CD14-positive monocyte (primary cell): ENCODE data around the gene MAIP1. TPM values are rescaled to one million over a fixed set of nuclear protein-coding genes. Genes with fewer than 3 reads are reported as not detected.
A peak's percentile ranks its signal among the peaks of the same experiment; 100 is the strongest.

Source experiments
- DNase-seq, 3 donors: peaks; one replicate each; pipeline ENCODE4 v3.0.0-alpha.2; 2011 to 2022
- H2AFZ ChIP-seq: 2 replicates; pipeline ENCODE4 v1.6.0; 2012; ENCODE audit warnings: mild to moderate bottlenecking, low read depth, low read length, inconsistent platforms; ENCODE audit not compliant: insufficient read depth, poor library complexity, severe bottlenecking
- H3K27ac ChIP-seq, 2 donors: 1 replicate in 1 of 2; 2 replicates in 1 of 2; pipeline ENCODE4 v1.5.1; 2012 to 2013; ENCODE audit warnings: low read length in 2 of 2, control low read depth in 1 of 2, inconsistent platforms in 1 of 2, low read depth in 1 of 2, mild to moderate bottlenecking in 1 of 2
- H3K27me3 ChIP-seq, 2 donors: one replicate each; pipeline versions ENCODE4 v1.6.0 to v1.6.1; 2011 to 2013; ENCODE audit warnings: low read length in 2 of 2; ENCODE audit not compliant: control insufficient read depth in 2 of 2, insufficient read depth in 2 of 2
- H3K36me3 ChIP-seq, 2 donors: replicated peaks in 1 of 2; 1 replicate in 1 of 2; 2 replicates in 1 of 2; pipeline versions ENCODE4 v1.5.1 to v1.6.1; 2012 to 2013; ENCODE audit warnings: low read length in 2 of 2, control low read depth in 1 of 2, inconsistent platforms in 1 of 2, mild to moderate bottlenecking in 1 of 2; ENCODE audit not compliant: insufficient read depth in 2 of 2, control insufficient read depth in 1 of 2
- H3K4me1 ChIP-seq, 2 donors: 1 replicate in 1 of 2; 2 replicates in 1 of 2; pipeline versions ENCODE4 v1.5.1 to v1.6.1; 2012 to 2013; ENCODE audit warnings: low read length in 2 of 2, control low read depth in 1 of 2, inconsistent platforms in 1 of 2, mild to moderate bottlenecking in 1 of 2, moderate library complexity in 1 of 2; ENCODE audit not compliant: insufficient read depth in 2 of 2, control insufficient read depth in 1 of 2
- H3K4me2 ChIP-seq: replicated peaks from 2 replicates; pipeline ENCODE3; 2012; ENCODE audit warnings: low read length, moderate library complexity, mild to moderate bottlenecking; ENCODE audit not compliant: poor library complexity, severe bottlenecking; ENCODE audit errors: extremely low read depth
- H3K4me3 ChIP-seq, 3 experiments: fragments of 200-600 bp in 1 of 3; sonication (generic) in 1 of 3; replicated peaks in 1 of 3; 1 replicate in 2 of 3; 2 replicates in 1 of 3; pipeline ENCODE4 v1.5.1; 2011 to 2013; ENCODE audit warnings: low read length in 3 of 3, mild to moderate bottlenecking in 3 of 3, control low read depth in 2 of 3, low read depth in 2 of 3, inconsistent platforms in 1 of 3, moderate library complexity in 1 of 3
- H3K79me2 ChIP-seq: 2 replicates; pipeline ENCODE4 v1.6.0; 2012; ENCODE audit warnings: mild to moderate bottlenecking, control low read depth, inconsistent platforms, low read length, moderate library complexity; ENCODE audit not compliant: insufficient read depth
- H3K9ac ChIP-seq: 2 replicates; pipeline ENCODE4 v1.6.0; 2017; ENCODE audit warnings: low read length, mild to moderate bottlenecking; ENCODE audit not compliant: insufficient read depth, poor library complexity, severe bottlenecking
- H3K9me3 ChIP-seq, 2 donors: replicated peaks in 1 of 2; 1 replicate in 1 of 2; 2 replicates in 1 of 2; pipeline versions ENCODE4 v1.5.1 to v1.6.1; 2012 to 2013; ENCODE audit warnings: low read length in 2 of 2, control low read depth in 1 of 2; ENCODE audit not compliant: control insufficient read depth in 1 of 2, insufficient read depth in 1 of 2
- H4K20me1 ChIP-seq: 2 replicates; pipeline ENCODE4 v1.6.0; 2012; ENCODE audit warnings: mild to moderate bottlenecking, low read length, control low read depth, moderate library complexity; ENCODE audit not compliant: insufficient read depth
- H3K27ac Mint-ChIP-seq, 7 donors: one replicate each; pipeline ENCODE4 v1.8.0; 2020; ENCODE audit warnings: mild to moderate bottlenecking in 7 of 7, mixed read lengths in 7 of 7, moderate library complexity in 6 of 7, inconsistent platforms in 2 of 7
- H3K27me3 Mint-ChIP-seq, 3 donors: one replicate each; pipeline ENCODE4 v1.8.0; 2021 to 2022; ENCODE audit warnings: low read depth in 3 of 3, mild to moderate bottlenecking in 3 of 3, mixed read lengths in 3 of 3, moderate library complexity in 3 of 3, inconsistent platforms in 1 of 3
- H3K36me3 Mint-ChIP-seq, 2 donors: one replicate each; pipeline ENCODE4 v1.8.0; 2020; ENCODE audit warnings: mixed read lengths in 2 of 2, inconsistent platforms in 1 of 2, mild to moderate bottlenecking in 1 of 2
- H3K4me1 Mint-ChIP-seq: one replicate; pipeline ENCODE4 v1.8.0; 2020; ENCODE audit warnings: mild to moderate bottlenecking, mixed read lengths
- H3K4me3 Mint-ChIP-seq, 2 donors: one replicate each; pipeline ENCODE4 v1.8.0; 2020; ENCODE audit warnings: mild to moderate bottlenecking in 2 of 2, mixed read lengths in 2 of 2, moderate library complexity in 1 of 2
- H3K9me3 Mint-ChIP-seq, 7 donors: one replicate each; pipeline ENCODE4 v1.8.0; 2020 to 2022; ENCODE audit warnings: mixed read lengths in 7 of 7, mild to moderate bottlenecking in 6 of 7, moderate library complexity in 6 of 7, inconsistent platforms in 2 of 7
- CTCF ChIP-seq: fragments of 200-600 bp; IDR thresholded peaks from one replicate; pipeline ENCODE4 v1.8.0; 2022; ENCODE audit warnings: antibody characterized with exemption, mild to moderate bottlenecking
- WGBS: methylation state at CpG from one replicate; pipeline ENCODE4 v1.1.5; 2013; ENCODE audit warnings: missing lambda C conversion rate; ENCODE audit not compliant: insufficient coverage; 5-methylcytosine and 5-hydroxymethylcytosine counted together
- intact Hi-C, 2 donors: fragments of 100-400 bp; cut with micrococcal nuclease; formaldehyde crosslinking; loops; one replicate each; pipeline versions ENCODE4 v1.15.0 to v1.15.1; 2023
- polyA plus RNA-seq, 3 donors: library from polyadenylated mRNA; depleted of rRNA in 1 of 3; unstranded in 2 of 3; stranded (reverse) in 1 of 3; fragments of 300-500 nt in 2 of 3; fragments of >200 nt in 1 of 3; fragmentation: Illumina TruSeq in 2 of 3; gene quantifications; 1 replicate in 2 of 3; 2 replicates in 1 of 3; pipeline ENCODE4 v1.2.3, GENCODE V29; 2012 to 2021

Gene MAIP1
- polyA plus RNA-seq, 3 donors, result 2.6 to 13.3 (median 7.6) TPM

- peaks cover 2 to 4% (median 2%) of the 10 kb centered on the region in 3 donors for H3K27me3 Mint-ChIP-seq
- no CpG with 5 or more reads among the region's 5 CpGs for WGBS
- Histone ChIP-seq H3K9ac (no peak overlapping the region), H3K9me3 (no peaks in the 10 kb centered on the region), H3K4me2 (no peak overlapping the region), H2AFZ (peak overlapping the region; percentile 19), H3K27me3 (no peaks in the 10 kb centered on the region), H3K79me2 (no peaks in the 10 kb centered on the region), H3K4me3 (no peak overlapping the region), H3K4me1 (no peaks in the 10 kb centered on the region), H3K27ac (no peak overlapping the region), H4K20me1 (no peaks in the 10 kb centered on the region), H3K36me3 (no peaks in the 10 kb centered on the region)
- intact Hi-C loops, result no loop called here
- H3K4me3 Mint-ChIP-seq, result no peak overlapping the region
- H3K36me3 Mint-ChIP-seq, result peaks cover 2 to 5% of the 10 kb centered on the region in 2 donors
- no peak overlapping the region for H3K27ac Mint-ChIP-seq
- no peak for DNase-seq
- peaks cover 7% of the 10 kb centered on the region for H3K4me1 Mint-ChIP-seq
- no peak for TF ChIP-seq CTCF
- peaks cover 0 to 2% (median 0%) of the 10 kb centered on the region in 7 donors for H3K9me3 Mint-ChIP-seq
These were observed 24.0 kb downstream of the MAIP1 start for GRCh38 chr2:199979398-199979797.

- H3K36me3 Mint-ChIP-seq, result peaks cover 0 to 3% of the 10 kb centered on the region in 2 donors
- H3K4me3 Mint-ChIP-seq, result peak overlapping the region in 1 of 2 donors; percentile 9
- Histone ChIP-seq H3K4me2 (no peak overlapping the region), H3K4me1 (no peaks in the 10 kb centered on the region), H3K9me3 (no peaks in the 10 kb centered on the region), H2AFZ (peak overlapping the region; percentile 19), H3K4me3 (no peak overlapping the region), H3K36me3 (no peaks in the 10 kb centered on the region), H3K27me3 (no peaks in the 10 kb centered on the region), H3K79me2 (no peaks in the 10 kb centered on the region), H4K20me1 (no peaks in the 10 kb centered on the region), H3K9ac (no peak overlapping the region), H3K27ac (no peak overlapping the region)
- H3K9me3 Mint-ChIP-seq, result peaks cover 0 to 2% (median 0%) of the 10 kb centered on the region in 7 donors
- DNase-seq, result peak; percentile 48 to 64 (median 57)
- no peak overlapping the region for H3K27ac Mint-ChIP-seq
- peaks cover 7% of the 10 kb centered on the region for H3K4me1 Mint-ChIP-seq
- TF ChIP-seq CTCF, result peak; percentile 84
- intact Hi-C loops, result loop anchor here (5.0 to 10.0 kb wide), 3 partner anchors 492 to 725 kb away; no protein-coding TSS in a partner anchor
- peaks cover 2 to 4% (median 2%) of the 10 kb centered on the region in 3 donors for H3K27me3 Mint-ChIP-seq
- 8% methylated on average over 8 of the region's 12 CpGs for WGBS
These were observed 24.6 kb downstream of the MAIP1 start for GRCh38 chr2:199979832-199980628.
